ENCODE data around the gene IFT80.

- TF ChIP-seq CTCF (conservative IDR thresholded peaks at IDR 0.05; ENCODE audit: low read depth, low read length) (no peak), CEBPB (IDR thresholded peaks at IDR 0.05; ENCODE audit: low read depth, low read length) (no peak), POLR2A (IDR thresholded peaks at IDR 0.05; ENCODE audit: low read depth, low read length) (no peak), FOS (IDR thresholded peaks at IDR 0.05; ENCODE audit: low read depth, low read length) (no peak), RFX5 (IDR thresholded peaks at IDR 0.05; ENCODE audit: low read depth, low read length) (no peak), RAD21 (IDR thresholded peaks at IDR 0.05; ENCODE audit: low read length) (no peak), CHD1 (IDR thresholded peaks at IDR 0.05; ENCODE audit: low read depth, low read length) (no peak), MAFK (IDR thresholded peaks at IDR 0.05; ENCODE audit: low read depth, low read length) (no peak), RCOR1 (IDR thresholded peaks at IDR 0.05; ENCODE audit: insufficient replicate concordance, low read length) (no peak), ELK1 (IDR thresholded peaks at IDR 0.05; ENCODE audit: borderline replicate concordance, low read depth, low read length) (no peak), BHLHE40 (IDR thresholded peaks at IDR 0.05; ENCODE audit: low read depth, low read length) (no peak), USF2 (IDR thresholded peaks at IDR 0.05; ENCODE audit: low read depth, low read length) (no peak)
Observed at GRCh38 chr3:160369784-160370183, 29.2 kb downstream of the IFT80 start.
